ENCODE measurements around the gene COG5.

The COG5 gene

GRCh38 chr7:107383203-107383602 lies 180.5 kb downstream of the COG5 start:
- Histone ChIP-seq H3K9ac (ENCODE audit: low read depth, low read length) (no peak overlapping the region), H3K4me3 (ENCODE audit: low read depth, low read length) (no peak overlapping the region), H3K9me3 (ENCODE audit: control insufficient read depth, insufficient read depth, low read length) (no peaks in the 10 kb centered on the region), H3K4me1 (ENCODE audit: control insufficient read depth, insufficient read depth, low read length) (peaks cover 12% of the 10 kb centered on the region), H3K36me3 (ENCODE audit: control insufficient read depth, insufficient read depth, low read length) (no peaks in the 10 kb centered on the region), H3K27me3 (ENCODE audit: control insufficient read depth, insufficient read depth, low read length) (no peaks in the 10 kb centered on the region)

GRCh38 chr7:107381453-107381852 lies 182.3 kb downstream of the COG5 start:
- H3K9me3 ChIP-seq (ENCODE audit: control insufficient read depth, insufficient read depth, low read length), result no peaks in the 10 kb centered on the region
- H3K27me3 ChIP-seq (ENCODE audit: control insufficient read depth, insufficient read depth, low read length), result no peaks in the 10 kb centered on the region
- no peak overlapping the region for H3K4me3 ChIP-seq (ENCODE audit: low read depth, low read length)
- H3K4me1 ChIP-seq (ENCODE audit: control insufficient read depth, insufficient read depth, low read length), result no peaks in the 10 kb centered on the region
- no peak overlapping the region for H3K9ac ChIP-seq (ENCODE audit: low read depth, low read length)
- H3K36me3 ChIP-seq (ENCODE audit: control insufficient read depth, insufficient read depth, low read length), result no peaks in the 10 kb centered on the region

- no peak overlapping the region for H3K9ac ChIP-seq (ENCODE audit: low read depth, low read length)
- no peaks in the 10 kb centered on the region for H3K4me1 ChIP-seq (ENCODE audit: control insufficient read depth, insufficient read depth, low read length)
- H3K9me3 ChIP-seq (ENCODE audit: control insufficient read depth, insufficient read depth, low read length), result no peaks in the 10 kb centered on the region
- H3K27me3 ChIP-seq (ENCODE audit: control insufficient read depth, insufficient read depth, low read length), result no peaks in the 10 kb centered on the region
- H3K4me3 ChIP-seq (ENCODE audit: low read depth, low read length), result no peak overlapping the region
- no peaks in the 10 kb centered on the region for H3K36me3 ChIP-seq (ENCODE audit: control insufficient read depth, insufficient read depth, low read length)
These were observed 190.4 kb downstream of the COG5 start for GRCh38 chr7:107373354-107373753.

- H3K4me1 ChIP-seq (ENCODE audit: control insufficient read depth, insufficient read depth, low read length), result no peaks in the 10 kb centered on the region
- no peak overlapping the region for H3K4me3 ChIP-seq (ENCODE audit: low read depth, low read length)
- no peaks in the 10 kb centered on the region for H3K9me3 ChIP-seq (ENCODE audit: control insufficient read depth, insufficient read depth, low read length)
- no peaks in the 10 kb centered on the region for H3K27me3 ChIP-seq (ENCODE audit: control insufficient read depth, insufficient read depth, low read length)
- no peak overlapping the region for H3K9ac ChIP-seq (ENCODE audit: low read depth, low read length)
- H3K36me3 ChIP-seq (ENCODE audit: control insufficient read depth, insufficient read depth, low read length), result no peaks in the 10 kb centered on the region
These were observed 191.4 kb downstream of the COG5 start for GRCh38 chr7:107372298-107372697.

- Histone ChIP-seq H3K4me3 (ENCODE audit: low read depth, low read length) (no peak overlapping the region), H3K9ac (ENCODE audit: low read depth, low read length) (no peak overlapping the region), H3K36me3 (ENCODE audit: control insufficient read depth, insufficient read depth, low read length) (no peaks in the 10 kb centered on the region), H3K27me3 (ENCODE audit: control insufficient read depth, insufficient read depth, low read length) (no peaks in the 10 kb centered on the region), H3K9me3 (ENCODE audit: control insufficient read depth, insufficient read depth, low read length) (no peaks in the 10 kb centered on the region), H3K4me1 (ENCODE audit: control insufficient read depth, insufficient read depth, low read length) (no peaks in the 10 kb centered on the region)
These were observed 192.9 kb downstream of the COG5 start for GRCh38 chr7:107370816-107371215.

- no peak overlapping the region for H3K9ac ChIP-seq (ENCODE audit: low read depth, low read length)
- no peaks in the 10 kb centered on the region for H3K9me3 ChIP-seq (ENCODE audit: control insufficient read depth, insufficient read depth, low read length)
- no peak overlapping the region for H3K4me3 ChIP-seq (ENCODE audit: low read depth, low read length)
- H3K27me3 ChIP-seq (ENCODE audit: control insufficient read depth, insufficient read depth, low read length), result no peaks in the 10 kb centered on the region
- H3K36me3 ChIP-seq (ENCODE audit: control insufficient read depth, insufficient read depth, low read length), result peaks cover 13% of the 10 kb centered on the region
- no peaks in the 10 kb centered on the region for H3K4me1 ChIP-seq (ENCODE audit: control insufficient read depth, insufficient read depth, low read length)
These were observed 198.9 kb downstream of the COG5 start for GRCh38 chr7:107364787-107365186.

GRCh38 chr7:107359520-107360316 lies 204.0 kb downstream of the COG5 start:
- Histone ChIP-seq H3K4me1 (ENCODE audit: control insufficient read depth, insufficient read depth, low read length) (no peaks in the 10 kb centered on the region), H3K9me3 (ENCODE audit: control insufficient read depth, insufficient read depth, low read length) (no peaks in the 10 kb centered on the region), H3K36me3 (ENCODE audit: control insufficient read depth, insufficient read depth, low read length) (peaks cover 17% of the 10 kb centered on the region), H3K27me3 (ENCODE audit: control insufficient read depth, insufficient read depth, low read length) (no peaks in the 10 kb centered on the region), H3K4me3 (ENCODE audit: low read depth, low read length) (no peak overlapping the region), H3K9ac (ENCODE audit: low read depth, low read length) (no peak overlapping the region)

GRCh38 chr7:107355616-107356015 lies 208.1 kb downstream of the COG5 start:
- H3K27me3 ChIP-seq (ENCODE audit: control insufficient read depth, insufficient read depth, low read length), result no peaks in the 10 kb centered on the region
- peaks cover 12% of the 10 kb centered on the region for H3K36me3 ChIP-seq (ENCODE audit: control insufficient read depth, insufficient read depth, low read length)
- no peak overlapping the region for H3K4me3 ChIP-seq (ENCODE audit: low read depth, low read length)
- no peak overlapping the region for H3K9ac ChIP-seq (ENCODE audit: low read depth, low read length)
- no peaks in the 10 kb centered on the region for H3K9me3 ChIP-seq (ENCODE audit: control insufficient read depth, insufficient read depth, low read length)
- H3K4me1 ChIP-seq (ENCODE audit: control insufficient read depth, insufficient read depth, low read length), result no peaks in the 10 kb centered on the region

- H3K4me3 ChIP-seq (ENCODE audit: low read depth, low read length), result no peak overlapping the region
- no peaks in the 10 kb centered on the region for H3K27me3 ChIP-seq (ENCODE audit: control insufficient read depth, insufficient read depth, low read length)
- no peaks in the 10 kb centered on the region for H3K4me1 ChIP-seq (ENCODE audit: control insufficient read depth, insufficient read depth, low read length)
- no peaks in the 10 kb centered on the region for H3K9me3 ChIP-seq (ENCODE audit: control insufficient read depth, insufficient read depth, low read length)
- H3K36me3 ChIP-seq (ENCODE audit: control insufficient read depth, insufficient read depth, low read length), result peaks cover 3% of the 10 kb centered on the region
- H3K9ac ChIP-seq (ENCODE audit: low read depth, low read length), result no peak overlapping the region
These were observed 209.1 kb downstream of the COG5 start for GRCh38 chr7:107354640-107355039.

- no peaks in the 10 kb centered on the region for H3K36me3 ChIP-seq (ENCODE audit: control insufficient read depth, insufficient read depth, low read length)
- H3K4me1 ChIP-seq (ENCODE audit: control insufficient read depth, insufficient read depth, low read length), result no peaks in the 10 kb centered on the region
These were observed 210.0 kb downstream of the COG5 start for GRCh38 chr7:107353701-107354100.

GRCh38 chr7:107345898-107346297 lies 217.8 kb downstream of the COG5 start:
- Histone ChIP-seq H3K9ac (ENCODE audit: low read depth, low read length) (no peak overlapping the region), H3K9me3 (ENCODE audit: control insufficient read depth, insufficient read depth, low read length) (no peaks in the 10 kb centered on the region), H3K4me1 (ENCODE audit: control insufficient read depth, insufficient read depth, low read length) (no peaks in the 10 kb centered on the region), H3K4me3 (ENCODE audit: low read depth, low read length) (no peak overlapping the region), H3K27me3 (ENCODE audit: control insufficient read depth, insufficient read depth, low read length) (no peaks in the 10 kb centered on the region), H3K36me3 (ENCODE audit: control insufficient read depth, insufficient read depth, low read length) (no peaks in the 10 kb centered on the region)

More at GRCh38 chr7:107353701-107354100, 210.0 kb downstream of the COG5 start:
- no peaks in the 10 kb centered on the region for H3K9me3 ChIP-seq (ENCODE audit: control insufficient read depth, insufficient read depth, low read length)
- H3K4me3 ChIP-seq (ENCODE audit: low read depth, low read length), result no peak overlapping the region
- H3K9ac ChIP-seq (ENCODE audit: low read depth, low read length), result no peak overlapping the region
- H3K27me3 ChIP-seq (ENCODE audit: control insufficient read depth, insufficient read depth, low read length), result no peaks in the 10 kb centered on the region

- Histone ChIP-seq H3K4me1 (ENCODE audit: control insufficient read depth, insufficient read depth, low read length) (no peaks in the 10 kb centered on the region), H3K9me3 (ENCODE audit: control insufficient read depth, insufficient read depth, low read length) (no peaks in the 10 kb centered on the region), H3K4me3 (ENCODE audit: low read depth, low read length) (no peak overlapping the region), H3K27me3 (ENCODE audit: control insufficient read depth, insufficient read depth, low read length) (no peaks in the 10 kb centered on the region), H3K36me3 (ENCODE audit: control insufficient read depth, insufficient read depth, low read length) (no peaks in the 10 kb centered on the region), H3K9ac (ENCODE audit: low read depth, low read length) (no peak overlapping the region)
These were observed 218.9 kb downstream of the COG5 start for GRCh38 chr7:107344799-107345198.

Data from iPS-15b (cell line).